Activated T-helper 1 cell treated with anti-CD3 and anti-CD28 coated beads, Interleukin-12 subunit alpha, Interleukin-12 subunit beta, Interleukin-2, Interleukin-4 antibody, amounts not matched to agents 30 ng/mL and 10 ng/mL and 1 ng/mL, durations not matched to agents 14 hours and 24 hours and 36 hours (primary cell): Measurements from ENCODE around the gene CASKIN1. TPM values are rescaled to one million over a fixed set of nuclear protein-coding genes. Genes with fewer than 3 reads are reported as not detected.

Experiments
- DNase-seq: peaks from one replicate; pipeline ENCODE4 v3.0.0; 2021; ENCODE audit warnings: low spot score
- H3K27ac Mint-ChIP-seq: one replicate; pipeline ENCODE4 v1.8.0; 2021; ENCODE audit warnings: mild to moderate bottlenecking, mixed read lengths
- H3K27me3 Mint-ChIP-seq: one replicate; pipeline ENCODE4 v1.8.0; 2022; ENCODE audit warnings: mild to moderate bottlenecking, moderate library complexity, mixed read lengths; ENCODE audit not compliant: insufficient read depth
- H3K36me3 Mint-ChIP-seq: one replicate; pipeline ENCODE4 v1.8.0; 2021; ENCODE audit warnings: low read depth, mixed read lengths
- H3K4me1 Mint-ChIP-seq: one replicate; pipeline ENCODE4 v1.8.0; 2021; ENCODE audit warnings: low read depth, mixed read lengths
- H3K4me3 Mint-ChIP-seq: one replicate; pipeline ENCODE4 v1.8.0; 2021; ENCODE audit warnings: mild to moderate bottlenecking, moderate library complexity, mixed read lengths
- H3K9me3 Mint-ChIP-seq: one replicate; pipeline ENCODE4 v1.8.0; 2021; ENCODE audit warnings: mixed read lengths
- intact Hi-C: fragments of 100-400 bp; cut with micrococcal nuclease; formaldehyde crosslinking; loops from one replicate; pipeline ENCODE4 v1.15.1; 2024
- total RNA-seq: library from RNA; stranded (reverse); gene quantifications from 2 replicates; pipeline ENCODE4 v1.2.3, GENCODE V29; 2022

Gene CASKIN1
- total RNA-seq, 1 donor from 2014 or later, result 1.0 TPM

DNA sequence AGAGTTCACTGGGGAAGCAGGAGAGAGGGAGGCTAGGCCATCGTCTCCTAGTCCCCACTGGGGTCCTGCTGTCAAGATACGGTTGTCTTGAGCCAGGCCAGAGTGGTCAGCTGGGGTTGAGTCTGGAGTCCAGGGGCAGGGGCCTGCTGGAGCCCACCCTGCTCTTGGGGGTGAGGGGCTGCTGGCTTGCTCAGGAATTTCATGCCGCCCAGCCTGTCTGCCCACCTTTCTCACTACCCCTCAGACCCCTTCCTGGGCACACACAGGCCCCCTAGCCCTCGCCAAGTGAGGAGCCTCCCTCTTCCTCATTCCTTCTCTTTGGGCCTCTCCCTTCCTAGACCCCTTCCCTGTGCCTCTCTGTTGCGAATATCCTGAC is 39.6 kb downstream of the CASKIN1 start:
- Mint-ChIP-seq H3K9me3 (no peaks in the 10 kb centered on the region), H3K27me3 (no peaks in the 10 kb centered on the region), H3K4me1 (peaks cover 20% of the 10 kb centered on the region), H3K4me3 (peak overlapping the region; percentile 99), H3K27ac (peak overlapping the region; percentile 75), H3K36me3 (peaks cover 24% of the 10 kb centered on the region)
- intact Hi-C loops, result loop anchor here (5.0 kb wide), 2 partner anchors 545 to 1520 kb away; partner anchors contain the start of genes CRAMP1, IFT140 and METTL26
- no peak for DNase-seq

GRCh38 chr16:2155977-2156848 is 40.2 kb downstream of the CASKIN1 start:
- intact Hi-C loops, result loop anchor here (1.0 to 5.0 kb wide), 13 partner anchors 20 to 1519 kb away; partner anchors contain the start of genes CCNF, CRAMP1, E4F1 and ECI1
- DNase-seq, result no peak
- H3K4me1 Mint-ChIP-seq, result peaks cover 23% of the 10 kb centered on the region
- H3K4me3 Mint-ChIP-seq, result peak overlapping the region; percentile 99
- H3K36me3 Mint-ChIP-seq, result peaks cover 26% of the 10 kb centered on the region
- H3K27me3 Mint-ChIP-seq, result no peaks in the 10 kb centered on the region
- peak overlapping the region; percentile 93 for H3K27ac Mint-ChIP-seq
- H3K9me3 Mint-ChIP-seq, result no peaks in the 10 kb centered on the region

DNA sequence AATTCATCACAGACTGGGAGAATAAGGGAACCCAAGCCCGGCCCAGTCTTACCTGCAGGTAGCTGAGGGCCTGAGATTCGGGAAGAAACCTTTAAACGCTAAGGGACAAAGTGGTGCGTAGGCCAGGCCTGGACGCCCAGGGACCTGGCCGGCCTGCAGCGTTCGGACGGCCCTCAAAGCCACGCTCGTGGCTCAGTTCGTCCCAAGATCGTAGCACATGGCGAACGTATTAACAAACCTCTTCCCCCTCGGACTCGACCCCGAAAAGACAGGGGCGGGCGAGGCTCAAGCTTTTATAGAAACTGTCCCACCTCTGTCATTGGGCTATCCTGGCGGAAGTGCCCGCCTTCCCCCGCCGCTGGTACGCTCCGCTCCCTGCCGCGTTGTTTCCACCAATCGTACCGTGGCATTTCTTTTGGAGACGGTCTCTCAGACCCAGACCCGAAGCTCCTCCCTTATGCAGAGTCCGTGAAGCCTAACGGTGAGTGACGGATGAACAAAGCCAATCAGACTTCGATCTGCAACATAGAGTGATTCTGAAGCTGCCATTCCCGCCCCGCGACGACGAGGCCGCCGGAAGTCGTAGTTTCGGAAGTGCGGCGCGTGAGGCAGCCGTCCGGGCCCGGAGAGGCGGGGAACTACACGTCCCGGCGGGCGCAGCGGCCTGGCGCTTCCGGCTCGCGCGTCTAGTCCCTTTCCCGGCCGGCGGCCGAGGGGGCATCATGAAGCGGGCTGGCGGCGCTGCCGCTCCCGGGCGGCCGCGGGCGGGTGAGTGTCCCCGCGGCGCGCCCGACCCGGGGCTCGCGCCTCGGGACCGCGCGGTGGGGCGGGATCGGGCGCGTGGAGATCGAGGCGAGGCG is 41.1 kb downstream of the CASKIN1 start, which contains the start of gene TRAF7:
Gene TRAF7 (plus strand): TSS at position 692 of the 860 bp plus-strand sequence. CDS start 8,139 bp downstream, outside the sequence.
- intact Hi-C loops, result loop anchor here (1.0 to 5.0 kb wide), 13 partner anchors 19 to 1518 kb away; partner anchors contain the start of genes CCNF, CRAMP1, E4F1 and ECI1
- H3K4me3 Mint-ChIP-seq, result peak within 1 kb of the TSS; percentile 99
- H3K27ac Mint-ChIP-seq, result peak within 1 kb of the TSS; percentile 93
- peak; percentile 98 for DNase-seq
- H3K9me3 Mint-ChIP-seq, result no peaks in the 10 kb centered on the region
- peaks cover 24% of the 10 kb centered on the region for H3K4me1 Mint-ChIP-seq
- no peaks in the 10 kb centered on the region for H3K27me3 Mint-ChIP-seq
- H3K36me3 Mint-ChIP-seq, result peaks cover 28% of the 10 kb centered on the region

DNA sequence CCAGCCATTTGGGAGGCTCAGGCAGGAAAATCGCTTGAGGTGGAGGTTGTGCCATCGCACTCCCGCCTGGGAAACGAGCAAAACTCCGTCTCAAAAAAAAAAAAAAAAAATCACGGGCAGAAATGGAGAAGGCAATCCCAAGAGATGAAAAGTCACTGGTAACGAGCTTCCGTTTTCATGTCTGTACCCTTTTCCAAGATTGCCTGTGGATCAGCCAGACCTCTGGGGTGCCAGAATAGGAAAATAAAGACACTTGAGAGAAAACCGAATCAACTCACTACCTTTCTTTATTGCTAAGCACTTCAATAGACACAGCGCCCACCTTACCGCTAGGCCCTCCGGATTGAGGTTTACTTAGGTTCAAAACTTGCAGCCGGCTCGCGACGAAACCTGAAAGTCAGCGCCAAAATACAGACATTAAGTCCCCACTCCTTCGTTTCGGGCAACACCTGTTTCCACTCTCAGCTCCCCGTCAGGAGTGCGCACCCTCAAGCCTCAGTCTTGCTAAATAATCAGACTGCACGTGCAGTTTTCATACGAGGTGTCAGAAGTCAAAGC is 41.8 kb downstream of the CASKIN1 start:
- H3K27me3 Mint-ChIP-seq, result no peaks in the 10 kb centered on the region
- peak overlapping the region; percentile 89 for H3K27ac Mint-ChIP-seq
- intact Hi-C loops, result loop anchor here (1.0 to 5.0 kb wide), 13 partner anchors 18 to 1517 kb away; partner anchors contain the start of genes CCNF, CRAMP1, E4F1 and ECI1
- no peak for DNase-seq
- peak overlapping the region; percentile 87 for H3K4me3 Mint-ChIP-seq
- no peaks in the 10 kb centered on the region for H3K9me3 Mint-ChIP-seq
- H3K36me3 Mint-ChIP-seq, result peaks cover 28% of the 10 kb centered on the region
- peaks cover 24% of the 10 kb centered on the region for H3K4me1 Mint-ChIP-seq

DNA sequence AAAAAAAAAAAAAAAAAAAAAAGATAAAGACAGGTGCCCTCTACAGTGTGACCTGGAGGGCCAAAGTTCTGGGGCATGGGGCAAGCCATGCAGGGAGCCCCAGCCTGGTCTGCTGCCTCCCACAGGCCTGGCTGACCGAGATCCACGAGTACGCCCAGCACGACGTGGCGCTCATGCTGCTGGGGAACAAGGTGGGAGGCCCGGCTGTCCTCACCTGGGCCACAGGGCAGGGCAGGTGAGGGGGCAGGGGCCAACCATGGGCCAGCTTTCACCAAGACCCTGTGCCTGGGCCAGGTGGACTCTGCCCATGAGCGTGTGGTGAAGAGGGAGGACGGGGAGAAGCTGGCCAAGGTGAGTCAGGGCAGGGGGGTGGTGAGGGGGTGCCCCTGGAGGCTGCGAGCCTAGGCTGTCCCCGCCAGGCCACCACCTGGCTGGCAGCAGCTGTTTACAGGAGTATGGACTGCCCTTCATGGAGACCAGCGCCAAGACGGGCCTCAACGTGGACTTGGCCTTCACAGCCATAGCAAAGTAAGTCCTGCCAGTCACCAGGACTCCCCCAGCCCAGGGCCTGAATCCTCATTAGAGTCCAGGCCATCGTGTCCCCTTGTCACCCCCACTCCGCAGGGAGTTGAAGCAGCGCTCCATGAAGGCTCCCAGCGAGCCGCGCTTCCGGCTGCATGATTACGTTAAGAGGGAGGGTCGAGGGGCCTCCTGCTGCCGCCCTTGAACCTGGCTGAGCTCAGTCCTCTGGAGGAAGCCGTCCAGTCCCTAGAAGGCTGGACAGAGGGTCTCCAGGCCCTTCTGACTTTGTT is 43.5 kb downstream of the CASKIN1 start:
- DNase-seq, result no peak
- Mint-ChIP-seq H3K36me3 (peaks cover 28% of the 10 kb centered on the region), H3K27me3 (no peaks in the 10 kb centered on the region), H3K4me1 (peaks cover 24% of the 10 kb centered on the region), H3K9me3 (no peaks in the 10 kb centered on the region), H3K4me3 (peak overlapping the region; percentile 87), H3K27ac (peak overlapping the region; percentile 89)
- intact Hi-C loops, result loop anchor here (1.0 kb wide), 1 partner anchor 13 kb away; no protein-coding TSS in a partner anchor

- DNase-seq, result no peak
- intact Hi-C loops, result no loop called here
- peak overlapping the region; percentile 87 for H3K4me3 Mint-ChIP-seq
- H3K36me3 Mint-ChIP-seq, result peaks cover 27% of the 10 kb centered on the region
- peaks cover 5% of the 10 kb centered on the region for H3K27me3 Mint-ChIP-seq
- H3K27ac Mint-ChIP-seq, result peak overlapping the region; percentile 53
- no peaks in the 10 kb centered on the region for H3K9me3 Mint-ChIP-seq
- H3K4me1 Mint-ChIP-seq, result peaks cover 14% of the 10 kb centered on the region
Measured at GRCh38 chr16:2151188-2152091, 45.0 kb downstream of the CASKIN1 start.

DNA sequence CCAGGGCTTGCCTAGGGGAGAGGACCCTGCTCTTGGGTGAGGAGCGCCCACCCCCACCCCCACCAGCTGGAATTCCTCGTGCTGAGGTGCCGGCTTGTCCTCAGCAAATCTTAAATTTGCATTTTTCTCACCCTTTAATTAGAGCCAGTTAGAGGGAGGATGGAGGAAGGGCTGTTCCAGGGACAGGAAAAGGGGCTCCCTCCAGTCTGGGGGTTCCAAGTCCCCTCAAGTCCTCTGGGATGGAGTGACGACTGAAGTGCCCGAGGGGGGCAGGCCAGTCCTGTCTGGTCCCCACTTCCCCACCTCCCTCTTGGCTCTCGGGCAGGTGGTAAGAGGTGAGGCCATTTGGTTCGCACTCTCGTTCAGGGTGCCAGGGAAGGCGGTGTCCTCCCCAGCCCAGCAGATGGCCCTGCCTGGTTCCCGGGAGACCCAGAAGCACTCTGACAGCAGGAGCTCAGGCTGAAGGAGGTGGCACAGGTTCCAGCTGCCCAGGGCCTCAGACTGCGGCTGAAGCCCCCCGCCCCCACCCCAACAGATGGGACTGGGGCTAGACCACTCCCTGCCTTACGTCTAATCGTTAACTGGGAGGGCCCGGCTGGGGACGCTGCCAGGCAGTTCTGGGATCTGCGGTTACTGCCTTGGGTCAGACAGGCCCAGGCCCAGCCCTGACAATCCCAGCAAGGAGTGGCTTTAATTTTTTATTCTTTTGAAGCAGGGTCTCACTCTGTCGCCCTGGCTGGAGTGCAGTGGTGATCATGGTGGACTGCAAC is 45.8 kb downstream of the CASKIN1 start:
- no peak for DNase-seq
- Mint-ChIP-seq H3K4me3 (peak overlapping the region; percentile 87), H3K36me3 (peaks cover 24% of the 10 kb centered on the region), H3K27me3 (peaks cover 5% of the 10 kb centered on the region), H3K9me3 (no peaks in the 10 kb centered on the region), H3K4me1 (peaks cover 10% of the 10 kb centered on the region), H3K27ac (no peak overlapping the region)
- intact Hi-C loops, result no loop called here

DNA sequence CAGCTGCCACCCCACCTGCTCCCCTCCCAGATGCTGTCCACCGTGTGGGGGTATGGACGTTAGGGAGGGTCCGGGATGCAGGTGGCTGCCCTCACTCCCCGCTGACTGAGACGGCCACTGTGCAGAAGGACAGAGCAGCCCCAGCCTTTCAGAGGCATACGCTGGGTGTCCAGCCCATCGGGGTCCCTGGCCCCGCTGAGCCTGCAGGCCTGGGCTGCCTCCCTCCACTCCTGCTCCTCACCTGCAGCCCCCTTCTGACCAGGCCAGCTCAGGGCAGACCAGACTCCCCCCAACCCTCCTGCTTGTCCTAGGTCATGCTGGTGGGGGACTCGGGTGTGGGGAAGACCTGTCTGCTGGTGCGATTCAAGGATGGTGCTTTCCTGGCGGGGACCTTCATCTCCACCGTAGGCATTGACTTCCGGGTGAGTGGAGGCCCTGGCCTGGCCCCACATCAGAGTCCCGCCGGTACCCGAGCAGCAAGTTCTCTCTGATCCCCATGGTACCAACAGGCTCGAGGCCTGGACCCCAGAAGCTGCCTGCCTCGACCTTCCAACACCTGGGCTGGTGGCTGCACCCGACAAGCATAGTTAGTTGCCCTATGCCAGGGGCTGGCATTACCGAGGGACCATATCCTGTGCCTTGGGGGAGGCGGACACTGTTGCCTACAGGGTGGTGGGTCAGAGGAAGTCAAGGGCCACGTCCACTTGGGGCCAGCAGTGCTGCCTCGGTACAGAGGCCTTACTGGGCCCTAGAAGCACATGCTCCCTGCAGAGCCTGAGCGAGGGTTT is 46.6 kb downstream of the CASKIN1 start:
- Mint-ChIP-seq H3K4me3 (peak overlapping the region; percentile 60), H3K36me3 (peaks cover 19% of the 10 kb centered on the region), H3K27ac (peak overlapping the region; percentile 23), H3K4me1 (peaks cover 10% of the 10 kb centered on the region), H3K27me3 (peaks cover 5% of the 10 kb centered on the region), H3K9me3 (no peaks in the 10 kb centered on the region)
- no peak for DNase-seq
- intact Hi-C loops, result no loop called here

- Mint-ChIP-seq H3K4me1 (peaks cover 7% of the 10 kb centered on the region), H3K9me3 (no peaks in the 10 kb centered on the region), H3K36me3 (peaks cover 12% of the 10 kb centered on the region), H3K4me3 (peak overlapping the region; percentile 60), H3K27me3 (peaks cover 5% of the 10 kb centered on the region), H3K27ac (no peak overlapping the region)
- no peak for DNase-seq
- intact Hi-C loops, result no loop called here
Measured at GRCh38 chr16:2148714-2149629, 47.4 kb downstream of the CASKIN1 start.
